Diencephalon (tissue), 1 donor: ENCODE results near the gene GPR135. TPM values are rescaled to one million over a fixed set of nuclear protein-coding genes. Genes with fewer than 3 reads are reported as not detected.

ENCODE experiments used
- total RNA-seq: library from RNA; depleted of rRNA; stranded (reverse); fragments of >200 nt; gene quantifications from one replicate; pipeline ENCODE4 v1.2.3, GENCODE V29; 2014

GPR135 gene
- total RNA-seq: 6.2 TPM

GRCh38 chr14:59465316-59466135, at the start of gene GPR135:
TSS of gene GPR135 (minus strand) at chr14:59465380. CDS start at chr14:59465226, 154 bp downstream.

GRCh38 chr14:59483819-59484638, 18.8 kb upstream of the GPR135 start, which contains the start of the genes JKAMP and L3HYPDH:
TSS of gene JKAMP (plus strand) at chr14:59484517. CDS start at chr14:59484590, 73 bp downstream.
TSS of gene L3HYPDH (minus strand) at chr14:59484408. CDS start at chr14:59484316, 92 bp downstream.

Other genes starting within 250 kb of the GPR135 start
- 19.1 TPM for gene L3HYPDH, start 19.0 kb upstream of the GPR135 start, total RNA-seq
- gene JKAMP, start 19.1 kb upstream of the GPR135 start, total RNA-seq: 85.3 TPM
- gene CCDC175, start 111.4 kb upstream of the GPR135 start, total RNA-seq: 2.1 TPM